Activated T-cell treated with anti-CD3 and anti-CD28 coated beads for 24 hours (primary cell): ENCODE results near the gene KCNJ1.

Experiments
- DNase-seq: peaks from one replicate; pipeline ENCODE4 v3.0.0-alpha.2; 2020; ENCODE audit warnings: low read depth

The KCNJ1 gene

DNA sequence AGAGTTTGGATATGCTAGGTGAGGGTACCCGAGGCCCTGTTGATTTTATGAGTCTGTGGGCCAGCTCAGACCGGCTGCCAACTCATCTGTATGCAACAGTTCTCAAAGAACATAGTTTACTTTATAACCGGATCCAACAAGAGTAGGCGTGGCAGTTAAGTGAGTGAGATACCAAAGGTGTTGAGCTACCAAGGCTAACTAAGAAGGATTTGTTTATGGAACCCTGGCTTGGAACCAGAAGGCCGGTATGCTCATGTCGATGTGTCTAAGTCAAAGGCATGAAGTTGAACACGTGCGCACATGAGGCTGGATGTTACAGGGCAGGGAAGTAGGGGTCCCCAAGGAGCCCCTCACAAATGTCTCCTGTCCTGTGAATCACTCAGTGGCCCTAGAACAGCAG lies at the start of gene KCNJ1:
Gene KCNJ1, minus strand, starts transcription at position 20 of the 400 bp plus-strand sequence. CDS start 27,053 bp downstream, outside the sequence.
- no peak for DNase-seq

DNA sequence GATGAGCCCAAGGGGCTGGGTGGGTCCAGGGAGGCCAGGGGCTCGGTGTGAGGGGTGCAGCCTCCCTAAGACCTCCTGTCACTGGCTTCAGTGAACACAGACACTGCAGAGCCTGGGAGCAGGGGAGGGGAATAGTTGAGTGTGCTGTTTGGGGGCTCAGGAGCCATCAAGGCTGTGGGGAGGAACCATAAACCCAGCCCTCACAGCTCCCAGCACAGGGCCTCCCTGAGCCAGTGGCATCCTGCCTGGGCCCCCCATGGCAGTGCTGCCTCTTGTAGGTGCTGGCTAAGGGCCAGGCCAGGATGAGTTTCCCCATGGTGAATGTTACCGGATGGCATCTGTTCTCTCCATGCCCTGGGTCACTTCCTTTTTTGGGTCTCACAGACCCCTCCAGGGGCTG lies 49.6 kb upstream of the KCNJ1 start:
- DNase-seq: no peak

DNA sequence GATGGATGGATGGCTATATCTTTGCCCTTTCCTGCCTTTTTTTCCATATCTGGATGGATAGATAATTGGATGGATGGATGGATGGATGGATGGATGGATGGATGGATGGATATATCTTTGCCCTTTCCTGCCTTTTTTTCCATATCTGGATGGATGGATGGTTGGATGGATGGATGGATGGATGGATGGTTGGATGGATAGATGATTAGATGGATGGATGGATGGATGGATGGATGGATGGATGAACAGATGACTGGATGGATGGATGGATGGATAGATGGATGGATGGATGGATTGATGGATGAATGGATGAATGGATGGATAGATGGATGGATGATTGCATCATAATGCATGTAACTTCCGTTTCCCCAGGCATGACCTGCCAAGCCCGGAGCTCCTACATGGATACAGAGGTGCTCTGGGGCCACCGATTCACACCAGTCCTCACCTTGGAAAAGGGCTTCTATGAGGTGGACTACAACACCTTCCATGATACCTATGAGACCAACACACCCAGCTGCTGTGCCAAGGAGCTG lies 49.0 kb upstream of the KCNJ1 start:
- no peak for DNase-seq

- DNase-seq: no peak
Measured at GRCh38 chr11:128915149-128915521, 48.0 kb upstream of the KCNJ1 start.

DNA sequence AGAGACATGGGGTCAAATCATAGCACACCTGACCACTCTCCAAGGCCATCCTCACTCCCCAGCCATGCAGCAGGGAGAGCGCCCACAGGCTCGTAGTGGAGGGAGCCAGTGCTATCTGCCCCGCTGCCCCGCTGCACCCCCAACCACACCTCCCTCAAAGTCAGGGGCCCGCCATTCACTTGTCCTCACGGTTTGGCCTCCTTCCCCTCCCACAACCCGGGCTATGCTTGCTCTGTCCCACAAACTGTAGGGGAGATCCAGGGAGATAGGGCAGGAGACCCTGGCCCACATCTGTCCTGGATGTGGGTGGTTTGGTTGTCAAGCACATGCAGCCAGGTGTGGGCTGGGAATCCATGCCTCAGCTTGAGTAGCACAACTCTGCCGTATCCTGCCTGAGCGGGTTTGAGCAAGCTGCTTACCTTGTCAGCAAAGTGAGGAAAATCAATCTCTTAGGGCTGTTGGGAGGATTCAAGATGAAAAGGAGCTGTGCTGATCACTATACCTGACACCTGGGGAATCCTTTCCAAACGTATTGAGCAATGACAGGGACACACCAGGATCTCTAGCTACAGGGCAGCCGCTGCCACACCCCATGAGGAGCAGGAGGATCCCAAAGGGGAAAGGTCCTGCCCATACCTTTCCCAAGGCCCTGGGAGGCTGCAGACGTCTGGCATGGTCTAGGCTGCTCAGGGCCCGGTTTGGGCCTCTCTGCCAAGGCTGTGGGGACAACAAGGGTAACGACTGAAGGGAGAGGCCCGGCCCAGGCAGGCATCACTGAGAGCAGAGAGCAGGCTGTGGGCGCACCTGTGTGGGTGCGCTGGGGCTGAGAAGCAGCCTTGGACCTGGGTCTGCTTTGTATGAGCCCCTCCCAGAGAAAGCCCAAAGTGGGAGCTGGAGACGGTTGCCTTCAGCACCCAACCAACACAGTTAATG lies 47.4 kb upstream of the KCNJ1 start:
- no peak for DNase-seq

DNA sequence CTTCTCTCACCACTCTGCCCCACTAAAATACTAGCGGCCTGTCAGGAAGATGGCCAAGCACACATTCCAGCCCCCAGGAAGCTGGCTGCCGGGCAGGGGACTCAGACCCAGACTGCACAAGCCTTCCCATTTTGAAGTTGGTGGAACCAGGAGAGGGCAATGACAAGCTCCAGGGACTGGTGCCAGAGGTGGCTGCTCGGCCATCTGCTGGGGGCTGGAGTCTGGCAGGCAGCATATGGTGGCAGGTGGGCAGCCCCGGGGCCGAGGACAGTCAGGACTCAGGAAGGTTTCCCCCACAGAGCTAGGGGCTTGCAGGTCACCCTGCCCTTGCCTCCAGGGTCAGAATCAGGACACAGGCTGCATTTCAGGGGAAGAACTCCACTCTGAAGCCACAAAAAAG lies 46.7 kb upstream of the KCNJ1 start:
- DNase-seq: no peak

GRCh38 chr11:128911701-128912100 lies 44.6 kb upstream of the KCNJ1 start:
- DNase-seq: no peak

- no peak for DNase-seq
Measured at GRCh38 chr11:128911239-128911638, 44.1 kb upstream of the KCNJ1 start.

DNA sequence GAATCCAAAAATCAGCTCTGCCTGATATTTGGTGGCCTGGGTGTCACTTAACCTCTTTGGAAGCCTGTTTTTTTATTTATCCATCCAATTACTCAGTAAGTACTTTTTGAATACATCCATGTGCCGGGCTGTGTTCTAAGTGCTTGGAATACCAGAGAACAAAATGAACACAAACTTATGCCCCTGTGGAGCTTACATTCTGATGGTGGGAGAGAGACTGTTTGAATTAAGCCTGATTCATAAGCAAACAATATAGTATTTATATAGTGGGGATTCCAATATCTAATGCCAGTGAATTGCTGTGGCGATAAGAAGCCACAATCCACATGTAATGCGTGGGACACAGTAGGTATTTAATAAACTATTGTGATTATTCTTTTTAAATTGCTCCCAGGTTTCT lies 43.5 kb upstream of the KCNJ1 start:
- DNase-seq: no peak

DNA sequence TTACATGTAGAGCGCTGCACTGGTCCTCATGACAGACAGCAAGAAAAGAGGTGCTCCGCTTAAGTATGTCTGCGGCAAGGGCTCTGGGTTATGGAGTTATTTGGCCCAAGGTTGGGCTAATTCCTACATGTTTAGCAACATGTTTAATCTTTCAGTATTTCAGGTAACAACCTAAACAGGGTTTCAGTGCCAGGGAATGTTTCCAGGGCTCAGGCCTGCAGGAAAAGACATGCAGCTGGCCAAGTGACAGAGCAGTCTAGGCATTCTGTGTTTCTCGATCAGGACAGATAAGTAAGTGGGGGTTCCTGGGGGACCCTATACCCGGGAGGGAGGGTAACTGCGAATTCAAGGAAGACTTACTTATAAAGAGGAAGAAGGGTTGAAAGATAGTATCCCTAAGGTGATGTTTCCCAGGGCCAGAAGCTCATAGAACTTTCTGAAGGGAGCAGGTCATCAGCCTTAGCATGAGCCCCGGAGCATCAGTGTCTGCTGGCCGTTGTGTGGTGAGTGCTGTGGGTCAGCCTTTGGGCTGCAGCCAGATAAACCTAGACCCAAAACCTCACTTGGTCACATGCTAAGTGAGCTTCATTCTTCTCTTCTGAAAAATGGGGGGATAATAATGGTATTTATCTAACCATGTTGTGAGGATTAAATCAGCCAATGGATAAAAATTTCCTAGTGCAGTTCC lies 42.5 kb upstream of the KCNJ1 start:
- no peak for DNase-seq

GRCh38 chr11:128908391-128909246 lies 41.5 kb upstream of the KCNJ1 start:
- no peak for DNase-seq

- no peak for DNase-seq
Measured at GRCh38 chr11:128907585-128907984, 40.5 kb upstream of the KCNJ1 start.

DNA sequence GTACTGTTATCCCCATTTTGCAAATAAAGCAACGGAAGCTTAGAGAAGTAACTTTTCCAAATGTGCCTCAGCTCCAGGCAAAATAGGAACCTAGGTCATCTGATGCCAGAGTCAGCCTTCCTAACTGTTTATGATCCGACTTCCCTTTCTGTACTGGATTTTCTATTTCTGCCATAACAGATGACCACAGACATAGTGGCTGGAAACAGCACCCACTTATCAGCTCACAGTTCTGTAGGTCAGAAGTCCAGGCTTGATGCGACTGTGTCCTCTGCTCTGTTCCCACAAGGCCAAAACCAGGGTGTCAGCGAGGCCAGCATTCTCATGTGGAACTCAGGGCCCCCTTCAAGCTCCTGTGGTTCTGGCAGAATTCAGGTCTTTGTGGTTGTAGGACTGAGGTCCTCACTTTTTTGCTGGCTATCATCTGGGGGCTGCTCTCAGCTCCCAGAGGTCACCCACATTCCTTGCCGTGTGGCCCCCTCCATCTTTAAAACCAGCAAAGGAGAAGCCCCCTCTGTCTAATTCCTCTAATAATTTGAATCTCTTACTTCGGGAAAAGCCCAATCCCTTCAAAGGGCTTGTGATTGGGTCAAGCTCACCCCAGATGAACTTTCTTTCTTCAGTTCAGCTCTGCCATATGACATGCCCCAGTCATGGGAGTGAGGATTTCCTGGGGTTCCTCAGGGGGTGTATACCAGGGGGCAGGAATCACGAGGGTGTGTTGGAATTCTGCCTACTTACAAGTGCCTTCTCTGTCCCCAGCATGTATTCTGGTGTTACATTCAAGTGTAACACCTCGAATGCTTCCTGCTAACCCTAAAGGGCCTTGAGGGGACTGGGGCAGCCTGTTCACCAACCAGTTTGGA lies 39.3 kb upstream of the KCNJ1 start:
- no peak for DNase-seq

DNA sequence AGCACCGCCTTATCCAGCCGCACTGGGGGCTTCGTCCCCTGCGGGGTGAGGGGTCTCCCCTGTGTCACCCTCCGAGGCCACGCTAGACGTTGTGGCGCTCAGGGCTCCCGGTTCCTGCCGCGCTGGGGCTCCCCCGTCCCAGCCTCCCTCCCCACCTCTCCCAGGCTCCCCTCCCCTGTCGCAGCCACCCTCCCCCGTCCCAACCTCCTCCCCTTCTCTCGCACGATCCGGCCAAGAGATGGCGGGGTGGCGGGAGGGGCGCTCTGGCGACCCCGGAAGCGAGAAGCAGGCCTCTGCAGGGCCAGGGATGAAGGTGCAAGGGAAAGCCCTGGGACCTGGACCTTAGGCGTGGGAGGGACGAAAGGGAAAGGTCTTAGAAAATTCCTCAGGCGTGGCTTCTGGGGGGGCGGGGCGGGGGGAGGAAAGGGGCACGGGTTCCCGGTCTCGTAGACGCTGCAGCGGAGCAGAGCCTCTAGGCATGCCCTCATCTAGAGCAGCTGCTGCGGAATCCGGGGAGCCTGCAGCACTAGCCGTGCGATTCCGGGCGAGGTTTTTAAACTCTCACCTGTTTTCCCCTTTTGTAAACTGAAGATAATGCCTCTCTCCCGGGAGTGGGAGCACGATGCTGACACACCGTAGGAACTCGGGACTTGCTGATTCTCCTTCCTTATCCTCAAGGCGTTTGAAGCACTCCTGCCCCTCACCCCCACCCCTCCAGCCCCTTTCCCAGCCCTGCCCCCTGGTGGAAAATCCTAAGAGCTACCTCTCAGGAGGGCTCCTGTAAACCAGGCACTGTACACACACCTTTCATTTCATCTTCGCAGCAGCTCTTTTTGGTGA lies 38.5 kb upstream of the KCNJ1 start:
- DNase-seq: no peak

DNA sequence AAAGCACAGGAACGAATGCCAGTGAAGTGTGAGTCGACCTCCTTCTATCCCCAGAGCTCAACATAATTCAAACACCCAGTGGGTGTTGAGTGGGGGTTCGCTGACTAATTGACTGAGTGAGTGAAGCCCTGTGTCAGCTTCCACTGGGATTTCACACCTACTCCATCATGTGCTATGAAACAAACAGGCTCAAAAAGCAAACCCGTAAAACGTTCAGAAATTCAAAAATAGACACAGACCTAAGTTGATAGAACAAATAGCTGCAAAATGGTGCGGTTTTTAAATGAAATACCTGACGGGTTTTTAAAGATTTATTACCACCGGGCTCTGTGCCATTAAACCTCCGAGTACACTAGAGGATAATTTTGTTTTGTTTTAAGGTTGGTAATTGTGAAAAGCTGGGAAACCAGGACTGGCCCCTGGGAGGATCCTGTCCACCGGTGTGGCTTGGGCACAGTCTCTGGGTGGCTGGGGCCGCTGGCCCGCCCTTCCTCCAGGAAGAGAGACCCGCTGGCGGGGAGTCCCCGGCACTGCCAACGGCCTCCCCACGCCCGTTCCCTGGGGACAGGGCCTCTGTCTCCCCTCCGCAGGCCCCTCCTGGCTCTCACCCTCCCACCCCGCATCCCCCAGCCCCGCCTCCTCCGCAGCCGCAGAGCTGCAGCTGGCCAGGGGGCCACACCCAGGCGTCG lies 37.7 kb upstream of the KCNJ1 start:
- no peak for DNase-seq

DNA sequence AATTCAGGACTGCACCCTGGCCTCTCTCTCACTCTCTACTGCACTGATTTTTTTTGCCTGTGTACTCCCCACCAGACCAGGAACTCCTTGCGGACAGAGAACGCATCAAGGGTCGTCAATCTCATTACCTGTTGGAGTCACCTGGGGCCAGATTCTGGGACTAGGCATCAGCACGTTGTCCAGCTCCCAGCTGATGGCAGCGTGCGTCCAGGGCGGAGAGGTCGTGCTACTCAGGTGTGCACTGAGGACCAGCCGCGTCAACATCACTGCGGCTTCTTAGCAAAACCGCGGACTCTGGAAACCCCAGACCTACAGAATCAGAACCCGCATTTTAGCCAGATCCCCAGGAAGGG lies 37.2 kb upstream of the KCNJ1 start:
- DNase-seq: no peak

DNA sequence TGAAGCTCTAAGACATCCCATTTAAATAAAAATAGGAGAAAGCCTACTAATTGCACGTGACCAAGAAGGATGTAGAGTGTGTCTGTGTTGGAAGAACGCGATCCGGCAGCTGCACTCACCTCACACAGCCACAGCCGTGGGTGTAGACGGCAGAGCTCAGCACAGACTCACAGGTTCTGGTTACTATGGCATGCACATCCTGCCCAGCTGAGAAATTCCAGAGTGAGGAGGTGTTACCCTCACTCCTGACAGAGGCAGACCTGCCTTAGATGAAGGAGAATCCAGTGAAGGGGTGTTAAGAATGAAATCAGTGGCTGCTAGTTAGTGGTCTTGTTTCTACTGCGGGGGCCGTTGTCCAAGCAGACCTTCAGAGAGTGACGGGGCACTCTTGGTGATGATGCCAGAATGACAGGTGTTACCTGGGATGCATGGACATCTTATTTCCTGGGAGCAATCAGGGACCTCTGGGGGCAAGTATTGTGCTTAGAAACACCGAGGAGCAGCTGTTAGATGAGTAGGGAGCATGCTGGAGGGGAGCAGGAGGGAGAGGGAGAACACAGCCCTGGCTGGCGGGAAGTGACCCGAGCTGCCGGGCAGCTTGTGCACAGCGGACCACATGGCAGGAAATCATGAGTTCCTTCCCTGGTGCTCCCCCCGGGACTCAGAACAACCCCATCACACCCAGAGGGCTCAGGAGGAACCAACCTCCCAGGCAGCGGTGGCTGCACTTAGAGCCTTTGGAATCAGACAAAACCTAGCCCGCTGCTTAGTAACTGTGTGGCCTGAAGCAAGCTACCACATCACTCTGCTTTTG lies 36.4 kb upstream of the KCNJ1 start:
- no peak for DNase-seq

GRCh38 chr11:128902515-128903066 lies 35.5 kb upstream of the KCNJ1 start:
- DNase-seq: no peak
